Left lung (tissue), 10 donors: Measurements from ENCODE around the gene HS3ST5. TPM values are rescaled to one million over a fixed set of nuclear protein-coding genes. Genes with fewer than 3 reads are reported as not detected.

ENCODE experiments used
- ATAC-seq: fragments of 200-7000 bp; cut with Tn5 transposase; one replicate; pipeline ENCODE4 v1.9.1; 2020; ENCODE audit warnings: moderate library complexity
- DNase-seq, 4 donors: peaks; one replicate each; pipeline ENCODE4 v3.0.0-alpha.2; 2013 to 2020
- H3K27ac ChIP-seq, 2 donors: fragments of 200-600 bp; sonication (generic) in 1 of 2; one replicate each; pipeline versions ENCODE4 v1.5.0 to v1.8.0; 2020 to 2021
- H3K27me3 ChIP-seq, 2 donors: fragments of 200-600 bp; sonication (generic) in 1 of 2; one replicate each; pipeline versions ENCODE4 v1.5.0 to v1.8.0; 2020 to 2021
- H3K36me3 ChIP-seq, 2 donors: fragments of 200-600 bp; sonication (generic) in 1 of 2; one replicate each; pipeline versions ENCODE4 v1.5.0 to v1.8.0; 2020 to 2021
- H3K4me1 ChIP-seq, 2 donors: fragments of 200-600 bp; one replicate each; pipeline ENCODE4 v1.8.0; 2021
- H3K4me3 ChIP-seq, 2 donors: fragments of 200-600 bp; sonication (generic) in 1 of 2; one replicate each; pipeline versions ENCODE4 v1.5.0 to v1.8.0; 2020 to 2021; ENCODE audit warnings: mild to moderate bottlenecking in 1 of 2
- H3K9me3 ChIP-seq, 2 donors: fragments of 200-600 bp; sonication (generic) in 1 of 2; one replicate each; pipeline versions ENCODE4 v1.5.0 to v1.8.0; 2020 to 2021
- intact Hi-C, 2 donors: fragments of 100-400 bp; cut with DNase I; formaldehyde crosslinking; loops; one replicate each; pipeline versions ENCODE4 v1.11.2 to v1.14.2; 2022
- polyA plus RNA-seq, 6 donors: library from polyadenylated mRNA; unstranded; fragments of 120-200 nt; gene quantifications; one replicate each; pipeline ENCODE4 v1.2.1, GENCODE V29; 2013; ENCODE audit not compliant: insufficient read length in 6 of 6
- total RNA-seq, 2 donors: library from RNA; stranded (reverse); fragmentation: NEBNext Ultra II Directional; extraction: Animal tissue kit (Norgen Biotek cat#: 25700); gene quantifications; one replicate each; pipeline ENCODE4 v1.2.1, GENCODE V29; 2021
- TF ChIP-seq, protein P1 (sequence below), 2 donors: fragments of 200-600 bp; sonication (generic) in 1 of 2; IDR thresholded peaks; one replicate each; pipeline versions ENCODE4 v1.5.0 to v1.8.0; 2021; ENCODE audit warnings: antibody characterized with exemption in 2 of 2
- donor health status: DM: no; HTN: yes; CAD: no.
- donor health status: DM: no; HTN: no; CAD: no.

HS3ST5 gene
- total and polyA plus RNA-seq, 8 donors = 0.06 to 0.33 (median 0.18) TPM; not detected in 1

DNA sequence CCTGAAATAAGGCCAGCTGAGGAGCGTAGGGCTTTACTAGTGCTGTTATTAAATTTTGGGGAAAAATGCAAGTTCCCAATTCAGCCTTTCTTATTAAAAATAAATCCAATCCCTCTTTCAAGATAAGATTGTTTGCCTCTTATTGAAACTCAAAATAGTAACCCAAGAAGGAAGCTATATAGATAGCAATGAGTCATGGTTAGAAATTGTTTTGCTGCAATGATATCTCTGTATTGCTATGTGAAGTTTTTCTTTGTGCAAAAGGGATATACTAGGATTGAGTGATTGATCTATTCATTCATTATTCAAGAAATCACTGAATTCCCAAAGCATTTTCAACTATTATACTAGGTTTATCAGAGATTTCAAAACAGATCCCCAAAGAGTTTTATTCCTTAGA is 278.9 kb downstream of the HS3ST5 start:
- no peak overlapping the region for H3K27ac ChIP-seq
- H3K27me3 ChIP-seq = no peaks in the 10 kb centered on the region
- no peaks in the 10 kb centered on the region for H3K4me1 ChIP-seq
- intact Hi-C loops = no loop called here
- no peak for DNase-seq
- no peaks in the 10 kb centered on the region for H3K36me3 ChIP-seq
- H3K9me3 ChIP-seq = no peaks in the 10 kb centered on the region
- no peak overlapping the region for H3K4me3 ChIP-seq
- TF ChIP-seq, protein P1, sequence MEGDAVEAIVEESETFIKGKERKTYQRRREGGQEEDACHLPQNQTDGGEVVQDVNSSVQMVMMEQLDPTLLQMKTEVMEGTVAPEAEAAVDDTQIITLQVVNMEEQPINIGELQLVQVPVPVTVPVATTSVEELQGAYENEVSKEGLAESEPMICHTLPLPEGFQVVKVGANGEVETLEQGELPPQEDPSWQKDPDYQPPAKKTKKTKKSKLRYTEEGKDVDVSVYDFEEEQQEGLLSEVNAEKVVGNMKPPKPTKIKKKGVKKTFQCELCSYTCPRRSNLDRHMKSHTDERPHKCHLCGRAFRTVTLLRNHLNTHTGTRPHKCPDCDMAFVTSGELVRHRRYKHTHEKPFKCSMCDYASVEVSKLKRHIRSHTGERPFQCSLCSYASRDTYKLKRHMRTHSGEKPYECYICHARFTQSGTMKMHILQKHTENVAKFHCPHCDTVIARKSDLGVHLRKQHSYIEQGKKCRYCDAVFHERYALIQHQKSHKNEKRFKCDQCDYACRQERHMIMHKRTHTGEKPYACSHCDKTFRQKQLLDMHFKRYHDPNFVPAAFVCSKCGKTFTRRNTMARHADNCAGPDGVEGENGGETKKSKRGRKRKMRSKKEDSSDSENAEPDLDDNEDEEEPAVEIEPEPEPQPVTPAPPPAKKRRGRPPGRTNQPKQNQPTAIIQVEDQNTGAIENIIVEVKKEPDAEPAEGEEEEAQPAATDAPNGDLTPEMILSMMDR (IDR thresholded peaks at IDR 0.05) = no peak
- ATAC-seq = no peak

DNA sequence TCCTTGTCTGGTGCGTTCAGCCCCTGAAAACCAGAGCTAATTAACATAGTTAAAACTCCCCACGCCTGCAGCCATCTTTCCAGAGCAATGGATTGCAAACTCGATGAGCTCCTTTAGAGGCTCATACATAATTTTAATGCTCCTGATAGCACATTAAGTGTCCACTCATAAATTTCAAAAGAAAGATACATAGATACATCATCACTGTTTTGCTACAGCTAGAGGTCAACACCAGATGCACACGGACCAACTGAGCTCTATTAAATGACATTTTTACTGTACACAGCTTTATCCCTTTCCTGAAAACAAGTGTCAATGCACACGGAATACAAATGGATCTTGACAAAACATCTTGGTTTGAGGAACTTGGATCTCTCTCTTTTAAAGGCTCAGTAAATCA is 280.6 kb downstream of the HS3ST5 start:
- H3K4me3 ChIP-seq = no peak overlapping the region
- H3K4me1 ChIP-seq = no peaks in the 10 kb centered on the region
- no peaks in the 10 kb centered on the region for H3K27me3 ChIP-seq
- TF ChIP-seq, protein P1 (IDR thresholded peaks at IDR 0.05) = no peak
- no peaks in the 10 kb centered on the region for H3K9me3 ChIP-seq
- H3K27ac ChIP-seq = no peak overlapping the region
- no peaks in the 10 kb centered on the region for H3K36me3 ChIP-seq
- DNase-seq (no peak), ATAC-seq (no peak)
- intact Hi-C loops = no loop called here

DNA sequence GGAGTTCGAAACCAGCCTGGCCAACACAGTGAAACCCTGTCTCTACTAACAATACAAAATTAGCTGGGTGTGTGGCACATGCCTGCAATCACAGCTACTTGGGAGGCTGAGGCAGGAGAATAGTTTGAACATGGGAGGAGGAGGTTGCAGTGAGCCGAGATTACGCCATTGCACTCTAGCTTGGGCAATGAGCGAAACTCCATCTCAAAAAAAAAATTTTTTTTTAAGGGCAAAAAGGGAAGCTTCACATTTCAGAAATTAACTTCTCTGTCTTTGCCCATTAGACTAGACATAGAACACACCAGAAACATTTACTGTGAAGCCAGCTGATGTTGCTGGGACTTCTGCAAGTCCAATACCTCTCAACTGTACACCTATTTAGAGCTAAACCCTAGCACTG is 281.1 kb downstream of the HS3ST5 start:
- intact Hi-C loops = no loop called here
- H3K4me3 ChIP-seq = no peak overlapping the region
- no peaks in the 10 kb centered on the region for H3K4me1 ChIP-seq
- no peaks in the 10 kb centered on the region for H3K9me3 ChIP-seq
- no peak overlapping the region for H3K27ac ChIP-seq
- H3K27me3 ChIP-seq = no peaks in the 10 kb centered on the region
- no peak for DNase-seq
- H3K36me3 ChIP-seq = no peaks in the 10 kb centered on the region
- no peak for ATAC-seq
- TF ChIP-seq, protein P1 (IDR thresholded peaks at IDR 0.05) = no peak

DNA sequence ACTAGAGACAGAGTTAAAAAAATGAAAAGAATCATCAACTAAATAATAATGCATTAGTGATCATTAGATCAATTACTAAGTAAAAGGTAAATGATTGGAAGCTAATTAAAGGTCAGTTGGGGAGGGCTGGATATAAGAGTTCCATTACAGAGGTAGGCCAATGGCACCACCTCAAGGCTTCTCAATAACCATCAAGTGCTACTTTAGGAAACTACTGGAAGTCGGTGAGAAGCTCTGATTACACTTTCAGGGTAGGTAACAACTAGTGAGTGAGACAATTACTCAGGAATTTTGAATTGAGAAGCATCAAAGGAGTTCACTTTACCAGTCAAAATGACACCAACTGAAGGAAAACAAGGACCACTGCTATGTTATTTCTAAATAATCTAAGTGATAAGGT is 281.7 kb downstream of the HS3ST5 start:
- Histone ChIP-seq H3K9me3 (no peaks in the 10 kb centered on the region), H3K4me1 (no peaks in the 10 kb centered on the region), H3K4me3 (no peak overlapping the region), H3K36me3 (no peaks in the 10 kb centered on the region), H3K27me3 (no peaks in the 10 kb centered on the region), H3K27ac (no peak overlapping the region)
- TF ChIP-seq, protein P1 (IDR thresholded peaks at IDR 0.05) = no peak
- no peak for DNase-seq
- ATAC-seq = peak; percentile 77
- intact Hi-C loops = no loop called here

DNA sequence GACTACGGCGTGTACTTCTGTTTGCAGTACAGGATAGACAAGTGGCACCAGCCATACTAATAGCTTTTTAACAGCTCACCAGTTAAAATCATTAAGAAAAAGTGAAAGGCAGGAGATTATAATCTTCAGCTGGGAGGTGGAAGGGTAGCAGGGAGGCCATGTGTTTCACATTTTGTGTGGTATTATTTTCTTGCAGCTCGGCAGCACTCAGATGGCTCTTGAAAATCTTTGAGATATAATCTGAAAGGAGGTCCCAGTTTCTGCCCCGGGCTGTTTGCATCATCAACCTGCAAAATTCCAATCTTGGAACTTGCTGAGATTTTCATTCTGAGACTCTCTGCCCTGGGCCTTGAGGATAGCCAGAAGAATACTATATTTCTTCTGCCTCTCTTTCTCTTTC is 284.4 kb downstream of the HS3ST5 start:
- Histone ChIP-seq H3K27me3 (no peaks in the 10 kb centered on the region), H3K9me3 (no peaks in the 10 kb centered on the region), H3K4me3 (no peak overlapping the region), H3K36me3 (no peaks in the 10 kb centered on the region), H3K4me1 (no peaks in the 10 kb centered on the region), H3K27ac (no peak overlapping the region)
- DNase-seq (no peak), ATAC-seq (no peak)
- intact Hi-C loops = no loop called here
- TF ChIP-seq, protein P1 (IDR thresholded peaks at IDR 0.05) = no peak
